GM21825 (cell line): Measurements from ENCODE around the gene PDK3.

Source experiments
- ATAC-seq: cut with Tn5 transposase; IDR thresholded peaks from one replicate; pipeline ENCODE4 v1.9.1; 2021; ENCODE audit warnings: mild to moderate bottlenecking, moderate library complexity; ENCODE audit not compliant: unreplicated experiment

PDK3 gene

GRCh38 chrX:24480400-24480865 is 15.3 kb downstream of the PDK3 start:
- ATAC-seq, result peak; percentile 33

DNA sequence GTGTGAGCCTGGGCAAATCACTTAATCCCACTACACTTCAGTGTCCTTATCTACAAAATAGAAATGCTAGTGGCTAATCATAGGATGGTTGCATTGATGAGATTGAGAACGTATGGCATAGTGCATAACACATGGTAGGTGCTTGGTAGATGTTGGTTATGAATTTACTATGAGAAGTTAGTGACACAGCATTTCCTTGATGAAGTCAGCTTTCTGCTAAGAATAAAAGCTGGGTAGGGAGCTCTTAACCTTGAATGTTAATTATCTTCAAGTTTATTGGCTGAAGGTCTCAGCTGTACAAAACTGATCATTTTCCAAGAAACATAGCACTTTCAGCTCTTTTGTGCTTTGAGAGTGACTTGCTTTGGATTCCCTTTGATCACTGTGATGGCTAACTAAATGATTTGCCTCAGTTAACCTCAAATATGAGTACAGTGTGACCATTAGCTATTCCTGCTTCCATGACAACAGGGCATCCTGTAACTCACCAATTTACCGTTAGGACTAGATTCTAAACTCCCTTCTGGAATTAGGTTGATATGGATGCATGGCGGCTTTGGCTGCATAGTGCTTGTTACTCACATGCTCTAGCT is 17.8 kb downstream of the PDK3 start:
- no peak for ATAC-seq

DNA sequence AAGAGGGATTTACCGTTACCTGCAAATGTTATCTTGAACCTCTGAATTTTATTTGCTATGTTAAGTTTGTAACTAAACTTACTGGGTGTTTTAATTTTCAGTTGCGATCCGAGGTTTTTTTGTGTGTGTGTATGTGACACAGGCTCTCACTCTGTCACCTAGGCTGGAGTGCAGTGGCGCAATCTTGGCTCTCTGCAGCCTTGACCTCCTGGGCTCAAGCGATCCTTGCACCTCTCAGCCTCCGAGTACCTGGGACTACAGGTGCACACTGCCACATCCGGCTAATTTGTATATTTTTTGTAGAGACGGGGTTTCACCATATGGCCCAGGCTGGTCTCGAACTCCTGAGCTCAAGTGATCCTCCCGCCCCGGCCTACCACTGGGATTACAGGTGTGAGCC is 18.5 kb downstream of the PDK3 start:
- ATAC-seq, result no peak

DNA sequence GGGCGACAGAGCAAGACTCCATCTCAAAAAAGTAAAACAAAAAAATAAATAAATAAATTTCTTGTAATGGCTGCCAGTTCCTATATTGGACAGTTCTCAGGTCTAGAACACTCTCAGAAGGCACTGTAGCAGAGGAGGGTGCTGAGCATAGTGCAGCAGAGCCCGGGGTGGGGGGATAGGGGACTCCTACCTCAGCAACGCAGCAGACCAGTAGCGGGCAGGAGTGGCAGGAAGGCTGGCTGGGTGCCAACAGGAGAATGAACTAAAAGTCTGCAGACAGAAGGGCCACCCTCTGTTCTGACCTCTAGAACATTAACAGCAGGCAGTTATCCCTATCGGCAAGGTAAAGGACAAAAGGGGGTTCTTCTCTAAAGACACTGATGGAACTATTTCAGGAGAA is 20.2 kb downstream of the PDK3 start:
- ATAC-seq, result no peak

GRCh38 chrX:24485976-24486680 is 21.0 kb downstream of the PDK3 start:
- no peak for ATAC-seq

DNA sequence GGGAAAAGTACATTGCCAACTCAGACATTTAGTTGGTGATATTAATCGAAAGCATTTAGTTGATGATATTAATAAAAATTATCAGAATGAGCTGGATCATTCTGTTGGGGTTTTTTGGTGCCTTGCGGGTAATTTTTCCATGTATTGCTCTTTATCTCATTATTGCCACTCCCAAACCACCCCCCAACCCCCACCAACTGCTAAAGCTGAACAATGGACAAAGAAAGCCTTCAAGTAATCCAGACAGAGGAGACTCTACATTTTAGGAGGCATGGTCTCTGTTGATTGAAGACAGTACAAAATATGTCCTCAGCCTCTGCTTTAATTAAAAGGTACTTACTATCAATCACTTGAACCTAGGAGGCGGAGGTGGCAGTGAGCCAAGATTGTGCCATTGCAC is 22.5 kb downstream of the PDK3 start:
- ATAC-seq, result no peak

GRCh38 chrX:24491741-24492140 is 26.7 kb downstream of the PDK3 start:
- no peak for ATAC-seq

DNA sequence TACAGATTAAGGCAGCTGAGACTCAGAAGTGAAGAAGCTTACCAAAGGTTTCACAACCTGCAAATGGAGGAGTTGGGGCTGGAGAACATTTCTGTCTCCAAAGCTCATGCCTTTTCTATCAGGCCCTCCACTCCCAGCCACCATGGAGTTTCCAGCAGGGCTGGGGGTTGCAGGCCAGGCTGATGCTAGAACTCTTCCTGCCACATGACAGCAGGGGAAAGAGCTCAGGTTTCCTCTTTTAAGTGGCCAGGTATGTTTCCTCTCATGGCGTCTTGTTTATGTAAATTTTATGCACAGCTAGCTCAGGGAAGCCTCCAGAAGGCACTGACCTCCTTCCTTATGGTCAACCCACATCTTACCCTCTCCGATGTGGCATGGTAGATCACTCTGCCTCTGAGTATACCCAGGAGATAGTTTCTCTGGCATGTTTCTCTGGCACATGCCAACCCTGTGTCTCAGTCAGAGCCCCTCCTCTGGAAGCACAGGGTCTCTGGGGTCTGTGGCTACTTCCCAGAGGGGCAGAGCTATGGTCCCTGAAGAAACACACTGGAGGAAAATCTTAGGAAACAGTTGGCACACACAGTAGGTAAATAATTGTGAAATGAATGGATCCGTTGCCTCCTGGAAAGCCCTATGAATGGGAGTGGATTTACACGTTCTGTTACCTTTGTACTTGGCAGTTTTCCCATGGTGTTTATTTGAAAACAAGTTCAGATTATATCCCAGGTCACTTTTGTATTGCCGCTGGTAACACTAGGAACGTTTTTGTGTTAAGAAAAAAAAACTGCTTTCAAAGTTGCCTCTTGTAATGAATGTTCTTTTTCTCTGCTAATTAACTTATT is 28.9 kb downstream of the PDK3 start:
- no peak for ATAC-seq

DNA sequence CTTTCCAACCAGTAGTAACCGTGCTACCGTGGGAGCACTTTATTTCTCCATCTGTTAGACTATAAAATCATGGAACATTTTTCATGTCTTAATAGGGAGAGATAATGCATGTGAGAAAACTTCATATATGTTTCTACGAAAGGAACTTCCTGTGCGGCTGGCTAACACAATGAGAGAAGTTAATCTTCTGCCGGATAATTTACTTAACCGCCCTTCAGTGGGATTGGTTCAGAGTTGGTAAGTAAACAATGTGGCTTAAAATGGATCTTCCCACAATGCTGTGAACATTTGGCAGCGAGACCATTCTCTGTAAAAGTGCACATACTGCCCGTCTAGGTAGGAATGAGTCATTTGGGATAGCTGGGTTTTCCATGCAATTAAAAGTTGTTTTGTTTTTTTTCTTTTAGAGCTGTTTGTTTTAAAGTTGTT is 29.6 kb downstream of the PDK3 start:
- no peak for ATAC-seq

GRCh38 chrX:24495700-24496099 is 30.6 kb downstream of the PDK3 start:
- no peak for ATAC-seq

DNA sequence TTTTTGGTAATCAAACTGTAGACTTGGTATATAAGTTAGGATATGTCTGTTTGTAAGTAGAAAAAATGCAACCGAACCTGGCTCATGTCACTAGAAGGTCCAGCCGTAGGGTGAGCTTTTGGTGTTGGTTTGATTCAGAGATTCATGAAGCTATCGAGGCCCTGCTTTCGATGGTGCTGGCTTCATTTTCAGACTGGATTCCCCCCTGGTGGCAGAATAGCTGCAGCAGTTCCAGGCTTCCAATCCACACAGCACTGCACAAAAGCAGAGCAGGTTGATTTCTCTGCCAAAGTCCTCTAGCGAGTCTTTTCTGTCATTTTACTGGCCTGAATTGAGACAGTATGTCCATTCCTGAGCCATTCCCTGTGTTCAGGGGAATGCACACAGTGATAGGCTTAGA is 33.1 kb downstream of the PDK3 start:
- no peak for ATAC-seq

DNA sequence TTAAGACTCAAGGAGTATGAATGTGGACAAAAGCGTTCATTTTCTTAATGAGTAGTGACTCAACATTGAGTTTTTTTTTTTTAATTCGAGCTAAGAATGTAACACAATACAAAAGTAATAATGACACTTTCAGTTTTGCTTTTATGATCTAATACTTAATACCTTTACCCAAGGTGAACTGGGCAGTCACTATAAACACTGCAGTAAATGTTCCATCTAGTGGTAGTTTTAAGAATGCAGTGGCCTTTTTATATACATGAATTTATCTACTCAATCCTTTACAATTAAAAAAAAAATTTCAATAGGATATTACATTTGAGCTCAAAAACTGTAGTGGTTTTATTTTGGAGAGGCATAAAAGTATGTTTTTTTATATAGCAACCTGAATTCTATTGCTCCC is 33.9 kb downstream of the PDK3 start:
- no peak for ATAC-seq

- no peak for ATAC-seq
Measured at GRCh38 chrX:24506082-24506481, 41.0 kb downstream of the PDK3 start.

- ATAC-seq, result no peak
Measured at GRCh38 chrX:24508375-24508774, 43.3 kb downstream of the PDK3 start.

DNA sequence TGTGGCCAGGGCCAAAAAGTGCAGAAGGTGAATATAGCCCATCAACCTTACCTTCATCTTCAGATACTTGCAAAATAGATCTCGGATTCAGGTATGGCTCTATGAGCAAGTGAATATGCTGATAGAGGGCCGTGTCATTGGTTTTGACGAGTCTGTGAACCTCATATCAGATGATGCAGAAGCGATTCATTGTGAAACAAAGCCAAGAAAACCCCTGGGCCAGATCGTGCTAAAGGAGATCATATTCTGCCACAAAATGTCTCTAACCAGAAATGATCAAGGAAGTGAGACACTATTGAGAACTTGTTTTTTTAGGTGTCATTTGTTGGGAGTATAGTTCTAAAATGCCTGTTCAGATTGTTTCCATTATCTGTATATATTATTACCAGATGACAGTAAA is 48.3 kb downstream of the PDK3 start:
- peak; percentile 96 for ATAC-seq

GRCh38 chrX:24515447-24515846 is 50.4 kb downstream of the PDK3 start:
- ATAC-seq, result no peak

DNA sequence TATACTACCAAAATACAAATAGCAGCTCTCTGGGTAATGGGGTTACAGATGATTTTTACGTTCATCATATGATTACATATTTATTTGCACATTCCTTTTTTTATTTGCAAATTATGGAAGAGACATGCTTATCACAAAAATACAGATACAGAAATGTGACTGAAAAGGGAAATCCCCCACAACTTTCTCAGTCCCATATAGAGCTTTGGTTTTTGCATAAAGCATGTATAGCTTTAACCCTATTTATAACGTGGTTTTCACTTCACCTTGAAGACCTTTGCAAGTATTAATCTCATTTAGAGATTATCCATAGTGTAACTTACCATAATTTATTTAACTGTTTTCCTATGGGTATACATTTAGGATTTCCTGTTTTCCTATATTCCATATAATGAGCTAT is 55.4 kb downstream of the PDK3 start:
- no peak for ATAC-seq

- ATAC-seq, result no peak
Measured at GRCh38 chrX:24525455-24525854, 60.4 kb downstream of the PDK3 start.

DNA sequence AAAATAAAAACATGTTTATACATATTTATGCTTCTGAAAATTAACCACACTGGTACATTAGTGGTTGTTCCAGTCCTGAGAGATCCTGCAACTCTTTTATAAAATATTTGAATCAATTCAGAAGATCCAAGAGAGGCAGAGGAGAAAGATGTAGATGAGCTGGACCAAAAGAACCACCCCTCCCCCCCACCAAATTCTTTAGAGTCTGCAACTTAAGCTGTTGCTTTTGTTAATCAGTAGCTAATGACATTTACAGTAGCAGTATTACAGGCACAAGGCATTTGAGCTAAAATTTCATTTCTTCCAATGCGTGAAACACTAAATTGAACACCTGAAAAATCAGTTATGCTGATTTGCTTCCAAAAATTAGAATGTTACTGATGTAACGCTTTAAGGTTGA is 61.5 kb downstream of the PDK3 start:
- ATAC-seq, result no peak

- ATAC-seq, result no peak
Measured at GRCh38 chrX:24528605-24529004, 63.5 kb downstream of the PDK3 start.

DNA sequence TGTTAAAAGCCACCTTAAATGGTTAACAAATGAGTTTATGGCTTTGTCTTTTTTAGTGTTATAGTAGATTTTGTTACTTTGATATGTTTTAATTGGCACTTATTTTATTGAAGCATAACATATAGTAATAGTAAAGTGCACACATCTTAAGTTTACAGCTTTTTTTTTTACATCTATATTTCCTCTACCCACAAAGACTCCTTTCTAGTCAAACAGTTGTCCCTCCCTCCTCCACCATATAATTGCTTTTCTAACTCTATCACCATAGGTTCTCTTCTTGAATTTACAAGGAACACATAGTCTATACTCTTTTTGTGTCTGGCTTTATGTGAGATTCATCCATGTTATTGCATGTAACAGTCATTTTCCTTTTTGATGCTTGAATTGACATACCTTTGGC is 71.5 kb downstream of the PDK3 start:
- ATAC-seq, result no peak

DNA sequence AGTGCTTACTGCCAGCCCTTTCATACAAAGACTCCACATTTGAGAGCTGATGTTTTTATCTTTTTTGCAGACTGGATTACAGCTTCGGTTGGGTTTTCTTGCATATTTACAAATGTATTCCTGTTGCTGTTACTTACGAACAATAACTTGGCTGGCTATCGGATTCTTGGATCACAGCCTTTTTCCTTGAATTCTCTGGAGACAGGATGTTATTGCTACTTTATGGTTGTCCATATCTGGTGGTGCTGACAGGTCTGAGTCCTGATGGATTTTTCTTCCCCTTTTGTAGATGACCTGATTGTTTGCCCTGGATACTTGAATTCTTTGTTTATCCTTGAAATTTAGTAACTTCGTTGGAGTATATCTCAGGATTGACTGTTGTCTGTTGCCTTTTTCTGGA is 77.7 kb downstream of the PDK3 start:
- ATAC-seq, result no peak
